GM12892 (cell line): ENCODE results near the gene JAK3.

Experiments used
- POLR2A ChIP-seq: IDR thresholded peaks from 2 replicates; pipeline ENCODE4 v1.6.1; 2011; ENCODE audit warnings: low read depth, low read length, control low read depth
- POLR2AphosphoS5 ChIP-seq: IDR thresholded peaks from 2 replicates; pipeline ENCODE4 v1.6.1; 2011; ENCODE audit warnings: low read depth, low read length, control low read depth
- TAF1 ChIP-seq: IDR thresholded peaks from 2 replicates; pipeline ENCODE4 v1.6.1; 2011; ENCODE audit warnings: low read depth, mild to moderate bottlenecking, control low read depth, low read length, borderline replicate concordance

- no peak for TF ChIP-seq POLR2A
- TF ChIP-seq TAF1, result no peak
- no peak for TF ChIP-seq POLR2AphosphoS5
Measured at GRCh38 chr19:17860993-17861360, 13.2 kb upstream of the JAK3 start.
